Measurements from ENCODE around the gene SEC61A1.

DNA sequence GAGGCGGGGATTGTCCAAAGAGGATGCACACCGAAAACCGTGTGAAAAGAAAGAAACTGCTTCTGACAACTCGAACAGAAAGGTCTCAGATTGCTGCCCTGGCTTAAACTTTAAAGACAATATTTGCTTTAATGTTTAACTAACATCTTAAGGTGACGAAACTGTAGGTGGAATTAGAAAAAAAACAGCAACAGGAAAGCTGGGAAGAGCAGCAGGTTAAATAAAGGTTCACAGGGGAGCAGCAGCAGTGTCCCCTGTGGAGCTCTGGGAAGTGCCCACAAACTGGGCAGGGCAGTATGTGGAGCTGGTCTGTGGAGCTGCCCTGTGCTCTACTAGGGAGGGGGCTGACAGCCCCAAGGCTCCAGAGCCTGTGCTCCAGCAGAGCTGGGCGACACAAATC lies 46.0 kb downstream of the SEC61A1 start:
- TF ChIP-seq, protein P1, sequence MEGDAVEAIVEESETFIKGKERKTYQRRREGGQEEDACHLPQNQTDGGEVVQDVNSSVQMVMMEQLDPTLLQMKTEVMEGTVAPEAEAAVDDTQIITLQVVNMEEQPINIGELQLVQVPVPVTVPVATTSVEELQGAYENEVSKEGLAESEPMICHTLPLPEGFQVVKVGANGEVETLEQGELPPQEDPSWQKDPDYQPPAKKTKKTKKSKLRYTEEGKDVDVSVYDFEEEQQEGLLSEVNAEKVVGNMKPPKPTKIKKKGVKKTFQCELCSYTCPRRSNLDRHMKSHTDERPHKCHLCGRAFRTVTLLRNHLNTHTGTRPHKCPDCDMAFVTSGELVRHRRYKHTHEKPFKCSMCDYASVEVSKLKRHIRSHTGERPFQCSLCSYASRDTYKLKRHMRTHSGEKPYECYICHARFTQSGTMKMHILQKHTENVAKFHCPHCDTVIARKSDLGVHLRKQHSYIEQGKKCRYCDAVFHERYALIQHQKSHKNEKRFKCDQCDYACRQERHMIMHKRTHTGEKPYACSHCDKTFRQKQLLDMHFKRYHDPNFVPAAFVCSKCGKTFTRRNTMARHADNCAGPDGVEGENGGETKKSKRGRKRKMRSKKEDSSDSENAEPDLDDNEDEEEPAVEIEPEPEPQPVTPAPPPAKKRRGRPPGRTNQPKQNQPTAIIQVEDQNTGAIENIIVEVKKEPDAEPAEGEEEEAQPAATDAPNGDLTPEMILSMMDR (conservative IDR thresholded peaks at IDR 0.05): no peak
- no peak for TF ChIP-seq ZFX (IDR thresholded peaks at IDR 0.05)

Measured in C4-2B (cell line).